ENCODE measurements around the gene FAM83F. TPM values are rescaled to one million over a fixed set of nuclear protein-coding genes. Genes with fewer than 3 reads are reported as not detected.
"Not testable (repeated sequence)": the region's sequence is repeated elsewhere in the genome, so short reads cannot be mapped to it uniquely, and the experiment has no call there.

The FAM83F gene
- total RNA-seq, 1 donor from 2014 or later: 0.87 TPM

- DNase-seq (ENCODE audit: low spot score): not testable (repeated sequence)
Observed at GRCh38 chr22:39992894-39993293, 1.9 kb upstream of the FAM83F start.

DNA sequence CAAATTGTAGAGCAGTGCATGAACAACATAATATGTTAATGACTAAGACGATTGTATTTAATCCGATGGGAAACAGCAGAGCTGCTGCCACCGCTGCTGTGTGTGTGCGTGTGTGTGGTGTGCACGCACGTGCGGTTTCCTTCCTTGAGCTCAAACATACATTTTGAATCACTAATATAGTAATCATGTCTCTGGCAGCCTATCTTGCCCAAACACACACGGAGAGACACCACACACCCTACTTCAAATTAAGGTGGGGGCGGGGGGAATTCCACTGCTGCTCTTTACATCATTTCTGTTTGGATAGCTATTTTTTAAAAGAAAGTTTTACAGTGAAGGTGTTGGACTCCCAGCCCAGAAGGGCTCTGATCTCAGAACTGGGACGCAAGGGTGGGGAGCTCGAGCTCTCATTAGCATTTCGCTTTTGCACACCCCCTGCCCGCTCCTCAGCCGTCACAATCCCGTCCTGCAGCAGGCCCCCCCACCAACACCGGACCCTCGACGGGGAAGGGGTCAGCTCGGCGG lies 651 bp upstream of the FAM83F start:
- no peak for DNase-seq (ENCODE audit: low spot score)

DNA sequence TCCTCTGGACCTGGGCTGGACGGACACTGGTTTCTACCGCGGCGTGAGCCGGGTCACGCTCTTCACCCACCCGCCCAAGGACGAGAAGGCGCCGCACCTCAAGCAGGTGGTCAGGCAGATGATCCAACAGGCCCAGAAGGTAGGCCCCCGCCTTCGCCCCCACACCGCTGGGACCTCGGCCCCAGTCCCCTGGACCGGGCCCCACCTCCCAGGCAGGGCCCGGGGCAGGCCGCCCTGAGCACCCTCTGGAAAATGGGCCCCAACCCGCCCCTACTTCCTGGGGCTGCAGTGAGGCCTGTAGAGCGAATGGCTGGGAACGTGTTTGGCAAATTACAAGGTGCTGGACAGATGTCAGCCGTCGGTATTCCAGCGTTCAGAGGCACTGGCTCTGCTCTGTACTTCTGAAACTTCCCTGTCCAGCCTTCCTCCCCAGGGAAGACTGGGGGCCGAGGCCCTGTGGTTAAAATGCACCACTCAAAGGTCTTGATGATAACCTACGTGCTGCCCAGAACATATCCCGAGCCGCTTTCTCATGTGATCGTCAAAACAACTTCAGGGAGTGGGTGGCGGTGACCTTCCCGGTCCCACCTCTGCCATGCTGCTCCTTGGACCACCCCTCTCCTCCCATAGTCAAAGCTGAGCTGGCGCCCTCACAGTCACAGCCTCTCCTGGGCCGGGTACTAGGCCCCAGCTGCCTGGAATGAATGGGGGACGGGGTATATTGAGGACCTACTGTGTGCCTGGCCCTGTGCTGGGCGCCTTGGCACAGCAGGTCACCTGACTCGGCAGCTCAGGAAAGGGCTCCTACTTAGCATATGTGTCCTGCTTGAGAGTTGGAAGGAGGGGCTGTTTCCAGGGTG lies 869 bp downstream of the FAM83F start:
- DNase-seq (ENCODE audit: low spot score): no peak

GRCh38 chr22:39996732-39997131 lies 2.0 kb downstream of the FAM83F start:
- DNase-seq (ENCODE audit: low spot score): no peak

- DNase-seq (ENCODE audit: low spot score): no peak
Observed at GRCh38 chr22:39997421-39997820, 2.7 kb downstream of the FAM83F start.

GRCh38 chr22:39997939-39998726 lies 3.4 kb downstream of the FAM83F start:
- no peak for DNase-seq (ENCODE audit: low spot score)

DNA sequence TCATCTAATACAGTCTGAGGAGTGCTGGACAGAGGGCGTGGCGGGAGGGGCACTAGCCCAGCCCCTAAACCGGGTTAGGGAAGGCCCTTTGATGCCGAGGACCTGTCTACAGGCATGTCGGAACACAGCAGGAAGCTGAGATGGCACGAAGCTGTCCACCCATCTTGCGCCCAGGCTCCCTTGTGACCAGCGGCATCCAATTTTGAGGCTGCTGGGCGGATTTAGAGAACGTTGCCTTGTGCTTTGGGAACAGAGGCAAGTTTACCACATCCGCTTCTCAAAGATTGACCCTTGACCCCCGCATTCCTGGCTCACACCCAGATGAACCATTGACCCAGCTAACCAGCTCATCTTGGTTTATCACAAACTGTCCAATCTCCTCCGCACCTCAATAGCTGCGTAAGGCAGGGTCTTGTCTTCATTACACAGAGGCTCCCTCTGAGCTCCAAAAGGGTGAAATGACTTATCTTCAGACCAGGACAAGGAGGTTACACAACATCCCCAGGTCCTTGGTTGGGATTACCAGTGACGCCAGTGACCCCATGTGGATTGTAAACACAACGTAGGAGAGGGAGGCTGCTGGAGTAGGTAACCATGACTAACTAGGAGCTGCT lies 4.5 kb downstream of the FAM83F start:
- no peak for DNase-seq (ENCODE audit: low spot score)

DNA sequence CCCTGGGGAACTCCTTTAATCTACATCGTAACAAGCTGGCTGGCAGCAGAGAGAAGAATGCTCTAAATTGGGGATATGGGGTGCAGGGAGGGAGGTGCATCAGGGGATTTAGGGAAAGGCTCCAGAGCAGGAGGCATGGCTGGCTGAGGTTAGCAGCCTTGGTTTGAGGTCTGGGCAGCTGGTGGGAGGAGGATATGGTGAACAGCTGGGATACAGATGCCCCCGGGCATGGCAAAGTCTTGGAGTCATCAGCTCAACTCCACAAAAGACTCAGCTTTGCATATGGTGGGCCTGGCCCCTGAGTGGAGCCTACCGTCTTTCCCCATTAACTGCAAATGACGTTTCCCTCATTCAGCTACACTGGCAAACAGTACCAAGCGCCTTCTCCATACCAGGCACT lies 5.4 kb downstream of the FAM83F start:
- DNase-seq (ENCODE audit: low spot score): no peak

- no peak for DNase-seq (ENCODE audit: low spot score)
Observed at GRCh38 chr22:40001106-40001505, 6.4 kb downstream of the FAM83F start.

DNA sequence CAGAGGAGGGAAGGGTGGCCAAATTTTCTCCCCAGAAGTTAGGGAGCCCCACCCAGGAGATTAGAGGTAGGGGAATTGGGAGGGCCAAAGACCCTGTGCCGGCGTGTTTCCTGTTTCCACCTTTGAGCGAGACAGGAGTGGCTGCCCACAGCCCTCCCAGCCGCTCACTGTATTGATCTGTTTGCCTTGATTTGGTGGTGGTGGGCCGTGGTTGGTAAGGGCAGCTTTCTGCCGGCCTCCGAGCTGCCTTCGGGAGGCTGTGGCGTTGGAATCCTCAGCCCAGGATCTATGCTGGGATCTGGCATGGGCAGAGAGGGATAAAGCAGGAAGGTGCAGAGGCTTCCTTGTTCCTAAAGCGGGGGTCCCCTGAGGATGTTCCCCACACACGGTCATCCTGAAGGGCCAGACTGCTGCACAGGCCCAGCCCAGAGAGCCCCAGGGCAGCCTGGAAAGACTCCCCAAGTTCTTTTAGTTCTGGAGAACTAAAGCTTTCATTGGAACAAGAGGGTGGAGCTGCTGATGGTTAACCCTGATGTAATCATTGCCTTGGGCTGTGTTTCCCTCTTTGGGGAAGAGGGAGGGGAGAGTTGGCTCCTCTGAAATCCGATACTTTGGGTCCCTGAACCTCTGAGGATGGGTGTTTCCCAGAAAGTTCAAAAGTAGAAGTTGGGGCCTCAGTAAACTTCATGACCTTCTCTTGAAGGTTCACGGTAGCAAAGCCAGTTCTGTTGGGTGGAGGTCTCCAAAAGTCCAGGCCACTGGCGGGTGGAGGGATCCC lies 7.2 kb downstream of the FAM83F start:
- DNase-seq (ENCODE audit: low spot score): no peak

DNA sequence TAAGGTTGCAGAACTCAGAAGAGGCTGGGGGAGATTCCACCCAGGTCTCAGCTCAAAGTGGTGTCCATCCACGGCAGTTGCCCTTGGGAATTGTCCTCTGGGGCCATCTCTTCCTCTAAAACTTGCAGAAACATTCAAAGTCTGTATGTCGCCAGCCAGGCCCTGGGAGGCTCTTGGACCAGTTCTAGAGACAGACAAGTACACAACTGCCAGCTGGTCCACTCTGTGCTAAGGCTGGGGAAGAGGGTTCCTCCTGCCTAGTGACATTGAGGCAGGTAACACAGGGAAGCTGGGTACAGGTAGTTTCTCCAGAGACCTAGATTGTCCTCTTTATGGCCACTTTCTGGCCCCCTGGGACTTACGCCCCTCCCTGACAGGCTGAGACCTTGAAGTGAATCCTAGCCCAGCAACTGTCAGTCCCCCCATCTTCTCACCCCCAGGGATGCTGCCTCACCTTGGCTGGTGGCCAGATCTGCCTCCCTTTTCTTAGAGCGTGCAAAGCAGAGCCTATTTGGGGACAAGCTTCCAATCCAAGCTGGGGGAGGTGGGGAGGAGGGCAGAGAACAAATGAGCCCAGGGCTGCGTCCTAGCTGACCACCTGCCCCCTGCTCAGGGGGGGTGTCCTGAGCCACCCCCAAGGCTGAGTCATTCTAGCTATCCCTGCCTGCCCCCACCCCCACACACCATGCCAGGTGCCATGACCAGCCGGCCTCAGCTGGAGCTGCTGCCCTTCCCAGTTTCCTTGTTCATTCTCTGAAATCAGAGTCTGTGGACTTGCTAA lies 8.4 kb downstream of the FAM83F start:
- DNase-seq (ENCODE audit: low spot score): no peak

GRCh38 chr22:40004836-40005235 lies 10.1 kb downstream of the FAM83F start:
- DNase-seq (ENCODE audit: low spot score): no peak

DNA sequence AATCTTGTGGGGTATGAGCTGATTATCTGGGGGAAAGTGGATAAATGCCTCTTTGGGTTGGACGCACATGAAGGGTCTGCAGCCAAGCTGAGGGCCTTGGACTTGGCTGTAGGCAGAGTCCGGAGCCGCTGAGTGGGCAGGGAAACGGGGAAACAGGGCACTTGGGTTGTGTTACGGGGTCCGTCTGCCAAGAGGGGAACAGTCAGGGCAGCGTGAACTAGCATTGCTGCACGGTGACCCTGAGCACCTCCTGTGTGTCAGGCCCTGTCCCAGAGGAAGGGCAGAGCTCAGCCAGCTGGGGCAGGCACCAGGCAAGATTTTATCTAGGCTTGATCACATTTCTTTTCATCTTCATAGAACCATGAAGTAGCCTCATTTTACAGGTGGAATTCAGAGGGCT lies 11.9 kb downstream of the FAM83F start:
- no peak for DNase-seq (ENCODE audit: low spot score)

GRCh38 chr22:40007853-40008710 lies 13.3 kb downstream of the FAM83F start:
- DNase-seq (ENCODE audit: low spot score): no peak

DNA sequence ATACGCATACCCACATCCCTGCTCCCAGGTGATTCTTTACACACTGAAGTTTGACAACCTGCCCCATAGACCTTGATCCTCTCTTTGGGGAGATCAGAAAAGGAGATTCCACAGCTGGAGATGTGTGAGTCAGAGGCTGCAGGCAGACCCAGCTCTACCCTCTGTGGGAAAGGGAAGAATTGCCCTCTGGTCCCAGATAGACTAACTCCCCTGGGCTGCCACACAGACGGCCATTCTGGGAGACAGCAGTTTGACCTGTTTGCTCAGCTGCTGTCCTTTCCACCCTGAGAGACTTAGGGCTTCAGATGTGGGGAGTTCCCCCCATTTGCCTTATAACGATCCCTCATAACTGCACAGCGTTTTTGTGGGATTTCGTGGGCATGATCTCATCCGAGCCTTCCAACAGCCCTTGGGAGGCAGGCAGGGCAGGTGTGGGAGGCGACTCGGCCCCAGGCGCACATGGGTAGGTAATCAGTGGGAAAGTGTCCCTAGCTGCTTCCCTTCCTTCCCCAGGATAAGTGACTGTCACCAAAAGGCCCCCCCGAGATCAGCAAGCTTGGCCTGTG lies 14.1 kb downstream of the FAM83F start:
- DNase-seq (ENCODE audit: low spot score): no peak

DNA sequence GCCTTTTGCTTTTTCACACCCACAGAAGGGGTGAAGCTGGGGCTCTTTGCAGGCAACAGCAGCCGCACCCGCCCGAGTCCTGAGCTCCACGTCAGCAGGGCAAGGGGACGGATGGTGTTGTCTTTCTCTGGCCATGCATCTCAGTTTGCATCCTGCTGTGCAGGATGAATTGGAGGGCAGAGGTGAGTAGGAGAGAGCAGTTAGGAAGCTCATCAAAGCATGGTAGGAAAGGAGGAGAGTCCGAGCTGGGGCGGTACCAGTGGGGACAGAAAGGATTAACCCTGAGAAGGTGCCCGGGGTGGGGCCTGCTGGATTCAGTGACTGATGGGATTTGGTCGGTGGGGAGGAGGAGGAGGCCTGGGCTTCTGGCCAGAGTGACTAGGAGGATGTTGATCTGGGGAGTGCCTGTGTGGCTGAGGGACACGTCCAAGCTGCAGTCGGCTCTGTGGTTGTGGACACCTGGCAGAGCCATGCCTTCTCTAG lies 14.6 kb downstream of the FAM83F start:
- no peak for DNase-seq (ENCODE audit: low spot score)

DNA sequence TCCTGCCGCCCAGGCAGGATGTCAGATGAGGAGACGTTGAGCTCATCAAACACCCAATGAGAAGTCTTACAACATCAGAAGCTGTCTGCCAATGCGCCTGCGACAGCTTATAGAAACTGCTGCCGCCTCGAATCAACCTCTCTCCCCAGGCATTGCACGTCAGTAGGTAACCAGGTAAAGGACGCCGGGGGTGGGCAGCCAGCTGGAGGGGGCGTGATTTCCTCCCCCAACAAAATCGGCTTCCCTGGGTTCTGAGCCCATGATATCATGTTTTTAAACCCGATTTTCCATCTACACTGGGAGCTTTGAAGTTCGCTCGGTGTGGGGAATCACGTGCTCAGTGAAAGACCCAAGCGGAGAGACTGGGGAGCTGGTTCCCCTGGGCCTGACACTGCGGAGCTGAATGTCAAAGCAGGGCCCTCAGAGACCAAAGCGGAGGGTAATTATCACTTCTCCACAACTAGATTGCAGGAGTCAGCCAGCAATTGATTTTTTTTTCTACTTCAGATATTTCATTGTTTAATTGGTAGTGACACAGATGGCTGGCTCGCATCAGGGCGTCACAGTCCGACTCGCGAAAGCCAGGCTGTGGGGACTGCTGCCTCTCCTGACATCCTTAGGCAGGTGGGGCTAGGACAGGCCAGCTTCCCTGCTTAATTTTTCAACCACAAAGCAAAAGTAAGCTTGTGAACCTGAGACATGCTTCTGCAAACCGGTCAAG lies 15.4 kb downstream of the FAM83F start:
- DNase-seq (ENCODE audit: low spot score): no peak

DNA sequence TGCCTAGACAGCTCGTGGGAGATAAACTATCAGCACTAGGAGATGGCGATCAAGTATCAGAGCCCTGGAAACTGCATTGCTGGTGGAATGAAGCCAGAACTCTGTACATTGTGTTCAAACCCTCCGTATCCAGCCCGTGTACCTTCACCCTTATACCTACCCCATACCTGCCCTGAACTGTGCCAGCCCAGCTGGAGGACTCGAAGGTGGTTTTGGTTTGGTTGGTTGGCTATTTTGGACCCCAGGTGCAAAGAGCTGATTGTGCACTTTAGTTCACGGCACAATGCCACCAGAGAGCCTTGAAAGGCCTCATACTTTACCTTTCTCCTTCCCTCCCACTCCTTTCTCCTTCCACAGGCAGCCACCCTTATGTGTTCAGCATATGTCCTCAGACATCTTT lies 16.0 kb downstream of the FAM83F start:
- no peak for DNase-seq (ENCODE audit: low spot score)

Measured in mesenteric fat pad (tissue), 1 donor.